Stimulated activated naive CD8-positive, alpha-beta T cell treated with anti-CD3 and anti-CD28 coated beads, Interleukin-15, amount 100 ng/mL, for 72 hours (primary cell): ENCODE data around the gene CNN2.

ENCODE experiments used
- ATAC-seq: fragments of 150-1000 bp; cut with Tn5 transposase; 2 replicates; pipeline ENCODE4 v1.10.0; 2021; ENCODE audit warnings: mild to moderate bottlenecking, moderate library complexity
- DNase-seq, 2 donors: peaks; one replicate each; pipeline ENCODE4 v3.0.0; 2021 to 2022
- H3K27ac Mint-ChIP-seq, 2 donors: one replicate each; pipeline ENCODE4 v1.8.0; 2022; ENCODE audit warnings: mild to moderate bottlenecking in 2 of 2, mixed read lengths in 2 of 2, moderate library complexity in 2 of 2
- H3K27me3 Mint-ChIP-seq: one replicate; pipeline ENCODE4 v1.8.0; 2022; ENCODE audit warnings: mixed read lengths
- H3K4me1 Mint-ChIP-seq: one replicate; pipeline ENCODE4 v1.8.0; 2022; ENCODE audit warnings: mild to moderate bottlenecking, mixed read lengths
- H3K4me3 Mint-ChIP-seq, 2 donors: one replicate each; pipeline ENCODE4 v1.8.0; 2022; ENCODE audit warnings: mild to moderate bottlenecking in 2 of 2, mixed read lengths in 2 of 2, moderate library complexity in 1 of 2
- H3K9me3 Mint-ChIP-seq, 2 donors: one replicate each; pipeline ENCODE4 v1.8.0; 2022; ENCODE audit warnings: mixed read lengths in 2 of 2

CNN2 gene

GRCh38 chr19:1069009-1069779 is 42.8 kb downstream of the CNN2 start:
- no peaks in the 10 kb centered on the region for H3K27me3 Mint-ChIP-seq
- ATAC-seq (peak; percentile 24), DNase-seq (peak; percentile 39 to 74)
- peak overlapping the region; percentile 94 to 97 for H3K27ac Mint-ChIP-seq
- peaks cover 73% of the 10 kb centered on the region for H3K4me1 Mint-ChIP-seq
- no peaks in the 10 kb centered on the region for H3K9me3 Mint-ChIP-seq
- H3K4me3 Mint-ChIP-seq: peak overlapping the region; percentile 93

DNA sequence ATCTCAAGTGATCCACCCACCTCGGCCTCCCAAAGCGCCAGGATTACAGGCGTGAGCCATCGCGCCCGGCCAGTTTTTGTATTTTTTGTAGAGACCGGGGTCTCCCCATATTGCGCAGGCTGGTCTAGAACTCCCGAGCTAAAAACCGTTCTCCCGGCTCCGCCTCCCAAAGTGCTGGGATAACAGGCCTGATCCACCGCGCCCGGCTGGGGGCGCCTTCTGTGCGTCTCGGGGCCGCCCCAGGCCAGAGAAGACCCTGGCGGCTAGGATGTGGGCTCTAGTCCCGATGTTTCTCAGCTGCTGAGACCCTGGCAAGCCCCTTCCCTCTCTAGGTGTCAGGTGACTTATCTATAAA is 44.1 kb downstream of the CNN2 start:
- no peak overlapping the region for H3K27ac Mint-ChIP-seq
- no peak for ATAC-seq
- no peaks in the 10 kb centered on the region for H3K27me3 Mint-ChIP-seq
- H3K9me3 Mint-ChIP-seq: no peaks in the 10 kb centered on the region
- peak overlapping the region; percentile 93 for H3K4me3 Mint-ChIP-seq
- DNase-seq: no peak
- peaks cover 68% of the 10 kb centered on the region for H3K4me1 Mint-ChIP-seq

- ATAC-seq: no peak
- Mint-ChIP-seq H3K27me3 (no peaks in the 10 kb centered on the region), H3K9me3 (no peaks in the 10 kb centered on the region), H3K4me3 (peak overlapping the region; percentile 70 to 79), H3K27ac (no peak overlapping the region), H3K4me1 (peaks cover 68% of the 10 kb centered on the region)
- DNase-seq: no peak
Observed at GRCh38 chr19:1070931-1071791, 44.8 kb downstream of the CNN2 start.

DNA sequence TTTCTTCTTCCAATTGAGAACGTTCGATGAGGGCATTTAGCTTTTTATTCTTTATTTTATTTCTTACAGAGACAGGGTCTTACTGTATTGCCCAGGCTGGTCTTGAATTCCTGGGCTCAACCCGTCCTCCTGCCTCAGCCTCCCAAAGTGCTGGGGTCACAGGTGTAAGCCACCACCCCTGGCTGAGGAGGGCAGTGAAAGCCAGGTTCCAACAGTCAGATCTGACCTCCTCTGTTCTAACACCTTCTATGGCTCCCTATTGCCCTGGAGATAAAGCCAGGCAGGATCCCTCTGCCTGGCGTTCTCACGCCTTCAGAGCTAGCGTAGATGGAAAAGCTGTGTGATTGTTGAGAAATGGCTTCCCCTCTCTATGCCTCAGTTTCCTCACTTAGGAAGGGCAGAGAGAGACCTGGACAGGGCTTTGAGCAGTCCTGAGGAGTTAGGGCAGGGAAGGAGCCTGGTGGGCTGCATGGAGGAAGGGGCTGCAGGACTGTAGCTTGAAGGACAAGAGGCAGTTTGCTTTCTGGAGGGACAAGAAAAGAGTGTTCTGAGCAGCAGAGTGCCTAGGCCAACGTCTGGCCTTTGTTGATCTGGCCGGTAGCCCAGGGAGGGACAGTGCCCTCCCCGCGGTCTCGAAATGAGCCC is 46.1 kb downstream of the CNN2 start:
- Mint-ChIP-seq H3K4me3 (peak overlapping the region; percentile 70 to 79), H3K27ac (peak overlapping the region in 1 of 2 donors; percentile 31), H3K4me1 (peaks cover 73% of the 10 kb centered on the region), H3K9me3 (no peaks in the 10 kb centered on the region), H3K27me3 (no peaks in the 10 kb centered on the region)
- DNase-seq (no peak), ATAC-seq (no peak)

GRCh38 chr19:1073063-1073955 is 46.9 kb downstream of the CNN2 start:
- Mint-ChIP-seq H3K27ac (no peak overlapping the region), H3K27me3 (no peaks in the 10 kb centered on the region), H3K4me3 (peak overlapping the region; percentile 9 to 83), H3K4me1 (peaks cover 81% of the 10 kb centered on the region), H3K9me3 (no peaks in the 10 kb centered on the region)
- ATAC-seq: no peak
- peak in 1 of 2 donors; percentile 30 for DNase-seq

GRCh38 chr19:1073956-1074517 is 47.6 kb downstream of the CNN2 start:
- peaks cover 77% of the 10 kb centered on the region for H3K4me1 Mint-ChIP-seq
- ATAC-seq (peak; percentile 1), DNase-seq (peak in 1 of 2 donors; percentile 49)
- H3K4me3 Mint-ChIP-seq: peak overlapping the region; percentile 62 to 83
- no peaks in the 10 kb centered on the region for H3K9me3 Mint-ChIP-seq
- peak overlapping the region in 1 of 2 donors; percentile 95 for H3K27ac Mint-ChIP-seq
- no peaks in the 10 kb centered on the region for H3K27me3 Mint-ChIP-seq

- Mint-ChIP-seq H3K4me3 (peak overlapping the region; percentile 73 to 83), H3K27ac (no peak overlapping the region), H3K9me3 (no peaks in the 10 kb centered on the region), H3K27me3 (no peaks in the 10 kb centered on the region), H3K4me1 (peaks cover 75% of the 10 kb centered on the region)
- peak; percentile 84 to 88 for DNase-seq
- peak; percentile 40 for ATAC-seq
Observed at GRCh38 chr19:1074544-1075283, 48.3 kb downstream of the CNN2 start.

GRCh38 chr19:1076046-1076386 is 49.6 kb downstream of the CNN2 start:
- H3K27me3 Mint-ChIP-seq: no peaks in the 10 kb centered on the region

GRCh38 chr19:1076951-1077350 is 50.5 kb downstream of the CNN2 start:
- peak overlapping the region; percentile 73 to 84 for H3K4me3 Mint-ChIP-seq
- H3K27me3 Mint-ChIP-seq: no peaks in the 10 kb centered on the region
- H3K9me3 Mint-ChIP-seq: no peaks in the 10 kb centered on the region
- peaks cover 87% of the 10 kb centered on the region for H3K4me1 Mint-ChIP-seq
- H3K27ac Mint-ChIP-seq: peak overlapping the region; percentile 88 to 95
- peak; percentile 91 to 95 for DNase-seq
- peak; percentile 86 for ATAC-seq

More at GRCh38 chr19:1076046-1076386, 49.6 kb downstream of the CNN2 start:
- DNase-seq (no peak), ATAC-seq (no peak)
- Mint-ChIP-seq H3K9me3 (no peaks in the 10 kb centered on the region), H3K4me3 (peak overlapping the region; percentile 58 to 73), H3K27ac (peak overlapping the region in 1 of 2 donors; percentile 91), H3K4me1 (peaks cover 83% of the 10 kb centered on the region)

DNA sequence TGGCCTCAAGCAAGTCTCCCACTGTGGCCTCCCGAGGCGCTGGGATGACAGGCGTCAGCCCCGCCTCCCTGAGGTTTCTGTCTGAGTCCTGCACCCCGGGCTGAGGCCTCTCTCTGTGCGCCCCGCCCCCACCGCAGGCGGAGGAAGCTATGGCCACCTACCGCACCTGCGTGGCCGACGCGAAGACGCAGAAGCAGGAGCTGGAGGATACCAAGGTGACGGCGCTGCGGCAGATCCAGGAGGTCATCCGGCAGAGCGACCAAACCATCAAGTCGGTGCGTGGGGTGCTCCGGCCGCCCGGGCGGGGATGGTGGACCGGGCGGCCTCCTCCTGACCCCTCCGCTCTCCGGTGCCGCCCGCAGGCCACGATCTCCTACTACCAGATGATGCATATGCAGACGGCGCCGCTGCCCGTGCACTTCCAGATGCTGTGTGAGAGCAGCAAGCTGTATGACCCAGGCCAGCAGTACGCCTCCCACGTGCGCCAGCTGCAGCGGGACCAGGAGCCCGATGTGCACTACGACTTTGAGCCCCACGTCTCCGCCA is 53.2 kb downstream of the CNN2 start:
- H3K27ac Mint-ChIP-seq: peak overlapping the region in 1 of 2 donors; percentile 78
- H3K4me3 Mint-ChIP-seq: peak overlapping the region; percentile 49 to 53
- H3K27me3 Mint-ChIP-seq: no peaks in the 10 kb centered on the region
- H3K9me3 Mint-ChIP-seq: no peaks in the 10 kb centered on the region
- peak; percentile 73 to 86 for DNase-seq
- peak; percentile 34 for ATAC-seq
- peaks cover 89% of the 10 kb centered on the region for H3K4me1 Mint-ChIP-seq

DNA sequence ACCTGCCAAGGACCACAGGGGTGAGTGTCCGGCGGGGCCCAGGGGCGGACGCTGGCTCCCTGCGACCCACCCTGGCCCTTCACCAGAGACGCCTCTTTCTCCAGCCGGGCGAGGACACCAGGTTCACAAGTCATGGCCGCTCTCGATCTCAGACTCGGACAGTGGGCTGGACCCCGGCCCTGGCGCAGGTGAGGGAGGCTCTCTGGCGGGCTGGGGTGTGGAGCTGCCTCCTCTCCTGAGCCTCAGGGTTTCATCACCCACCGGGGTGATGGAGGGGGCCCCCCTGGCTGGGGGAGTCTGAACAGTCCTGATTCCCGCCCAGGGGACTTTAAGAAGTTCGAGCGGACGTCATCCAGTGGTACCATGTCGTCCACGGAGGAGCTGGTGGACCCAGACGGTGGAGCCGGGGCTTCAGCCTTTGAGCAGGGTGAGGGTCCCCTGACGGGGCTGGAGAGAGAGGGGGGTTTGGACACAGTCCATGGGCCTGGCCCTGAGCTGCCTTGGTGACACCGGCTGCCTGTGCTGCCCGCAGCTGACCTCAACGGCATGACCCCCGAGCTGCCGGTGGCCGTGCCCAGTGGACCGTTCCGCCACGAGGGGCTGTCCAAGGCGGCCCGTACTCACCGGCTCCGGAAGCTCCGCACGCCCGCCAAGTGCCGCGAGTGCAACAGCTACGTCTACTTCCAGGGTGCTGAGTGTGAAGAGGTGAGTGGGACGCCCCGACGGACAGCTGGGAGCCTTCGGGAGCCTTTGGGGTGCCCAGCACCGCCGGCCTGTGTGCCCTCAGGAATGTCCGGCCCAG is 54.2 kb downstream of the CNN2 start:
- Mint-ChIP-seq H3K27ac (peak overlapping the region in 1 of 2 donors; percentile 77), H3K9me3 (no peaks in the 10 kb centered on the region), H3K4me1 (peaks cover 92% of the 10 kb centered on the region), H3K4me3 (peak overlapping the region in 1 of 2 donors; percentile 6), H3K27me3 (no peaks in the 10 kb centered on the region)
- ATAC-seq (no peak), DNase-seq (peak in 1 of 2 donors; percentile 16)

- Mint-ChIP-seq H3K27me3 (no peaks in the 10 kb centered on the region), H3K27ac (peak overlapping the region in 1 of 2 donors; percentile 98), H3K9me3 (no peaks in the 10 kb centered on the region), H3K4me3 (no peak overlapping the region), H3K4me1 (peaks cover 93% of the 10 kb centered on the region)
- DNase-seq: peak in 1 of 2 donors; percentile 24
- no peak for ATAC-seq
Observed at GRCh38 chr19:1081301-1082164, 55.1 kb downstream of the CNN2 start.
